Fibroblast of mammary gland (primary cell): ENCODE measurements around the gene ACSBG1.

Experiments used
- DNase-seq: peaks from one replicate; pipeline ENCODE4 v3.0.0-alpha.2; 2010; ENCODE audit warnings: low read depth
- H3K4me3 ChIP-seq: 2 replicates; pipeline ENCODE4 v1.5.1; 2011; ENCODE audit warnings: low read depth, mild to moderate bottlenecking, low read length, moderate library complexity; ENCODE audit not compliant: control insufficient read depth
- TF ChIP-seq, protein P1 (sequence below): conservative IDR thresholded peaks from 2 replicates; pipeline ENCODE4 v1.5.1; 2011; ENCODE audit warnings: low read depth, low read length, inconsistent platforms; ENCODE audit not compliant: control insufficient read depth, insufficient read depth

ACSBG1 gene

DNA sequence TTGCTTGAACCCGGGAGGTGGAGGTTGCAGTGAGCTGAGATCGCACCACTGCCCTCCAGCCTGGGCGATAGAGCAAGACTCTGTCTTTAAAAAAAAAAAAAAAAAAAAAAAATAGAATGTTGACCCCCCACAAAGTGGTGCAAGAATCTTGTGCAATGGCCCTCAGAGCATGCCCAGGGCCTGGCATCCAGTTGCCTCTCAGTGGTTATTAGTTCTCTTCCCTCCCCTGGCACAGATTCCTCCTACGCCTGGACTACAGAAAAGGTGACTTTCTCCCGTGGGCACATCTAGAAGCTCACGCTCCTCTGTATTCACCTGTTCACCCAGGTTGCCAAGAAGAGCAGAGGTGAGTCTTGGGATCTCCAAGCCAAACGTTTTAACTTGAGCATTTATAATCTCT lies 36.7 kb downstream of the ACSBG1 start:
- TF ChIP-seq, protein P1, sequence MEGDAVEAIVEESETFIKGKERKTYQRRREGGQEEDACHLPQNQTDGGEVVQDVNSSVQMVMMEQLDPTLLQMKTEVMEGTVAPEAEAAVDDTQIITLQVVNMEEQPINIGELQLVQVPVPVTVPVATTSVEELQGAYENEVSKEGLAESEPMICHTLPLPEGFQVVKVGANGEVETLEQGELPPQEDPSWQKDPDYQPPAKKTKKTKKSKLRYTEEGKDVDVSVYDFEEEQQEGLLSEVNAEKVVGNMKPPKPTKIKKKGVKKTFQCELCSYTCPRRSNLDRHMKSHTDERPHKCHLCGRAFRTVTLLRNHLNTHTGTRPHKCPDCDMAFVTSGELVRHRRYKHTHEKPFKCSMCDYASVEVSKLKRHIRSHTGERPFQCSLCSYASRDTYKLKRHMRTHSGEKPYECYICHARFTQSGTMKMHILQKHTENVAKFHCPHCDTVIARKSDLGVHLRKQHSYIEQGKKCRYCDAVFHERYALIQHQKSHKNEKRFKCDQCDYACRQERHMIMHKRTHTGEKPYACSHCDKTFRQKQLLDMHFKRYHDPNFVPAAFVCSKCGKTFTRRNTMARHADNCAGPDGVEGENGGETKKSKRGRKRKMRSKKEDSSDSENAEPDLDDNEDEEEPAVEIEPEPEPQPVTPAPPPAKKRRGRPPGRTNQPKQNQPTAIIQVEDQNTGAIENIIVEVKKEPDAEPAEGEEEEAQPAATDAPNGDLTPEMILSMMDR: no peak
- no peak overlapping the region for H3K4me3 ChIP-seq
- no peak for DNase-seq

DNA sequence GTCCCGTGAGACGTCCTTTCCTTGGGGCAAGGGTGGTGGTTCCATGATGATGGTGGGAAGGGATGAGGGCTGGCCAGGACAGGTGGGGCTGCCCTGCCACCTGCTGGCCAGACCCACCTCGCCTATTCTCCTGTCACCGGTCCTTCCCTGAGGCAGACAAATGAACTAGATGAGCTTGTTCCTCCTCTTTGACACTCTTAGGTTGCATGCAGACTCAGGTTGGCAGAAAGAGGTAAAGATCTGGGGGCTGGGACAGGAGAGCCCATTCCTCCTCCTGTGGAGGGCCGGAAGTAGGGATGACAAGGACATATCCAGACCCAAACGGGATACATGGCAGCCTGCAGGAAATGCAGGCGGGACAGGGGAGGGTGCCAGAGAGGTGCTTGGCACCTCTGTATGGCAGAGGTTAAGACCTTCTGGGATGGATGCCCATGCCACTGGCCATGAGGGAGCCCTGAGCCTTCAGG lies 38.6 kb downstream of the ACSBG1 start:
- no peak overlapping the region for H3K4me3 ChIP-seq
- TF ChIP-seq, protein P1: peak; percentile 58
- no peak for DNase-seq

DNA sequence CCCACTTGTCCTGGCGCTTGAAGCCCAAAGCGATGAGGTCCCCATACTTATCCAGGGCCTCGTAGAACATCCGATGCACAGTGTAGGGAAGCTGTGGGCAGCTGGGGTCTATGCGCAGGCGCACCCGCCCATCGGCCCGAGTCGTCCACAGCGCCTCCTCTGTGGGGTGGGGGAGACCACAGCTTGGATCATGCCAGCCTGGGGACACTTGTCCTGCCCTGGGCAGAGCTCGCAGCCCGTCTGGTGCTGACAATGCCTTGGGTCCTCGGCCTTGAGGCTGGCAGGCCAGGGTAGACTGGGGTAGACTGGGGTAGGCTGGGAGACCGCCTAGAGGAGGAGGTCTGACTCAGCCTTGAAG lies 39.8 kb downstream of the ACSBG1 start:
- no peak for DNase-seq
- TF ChIP-seq, protein P1: no peak

DNA sequence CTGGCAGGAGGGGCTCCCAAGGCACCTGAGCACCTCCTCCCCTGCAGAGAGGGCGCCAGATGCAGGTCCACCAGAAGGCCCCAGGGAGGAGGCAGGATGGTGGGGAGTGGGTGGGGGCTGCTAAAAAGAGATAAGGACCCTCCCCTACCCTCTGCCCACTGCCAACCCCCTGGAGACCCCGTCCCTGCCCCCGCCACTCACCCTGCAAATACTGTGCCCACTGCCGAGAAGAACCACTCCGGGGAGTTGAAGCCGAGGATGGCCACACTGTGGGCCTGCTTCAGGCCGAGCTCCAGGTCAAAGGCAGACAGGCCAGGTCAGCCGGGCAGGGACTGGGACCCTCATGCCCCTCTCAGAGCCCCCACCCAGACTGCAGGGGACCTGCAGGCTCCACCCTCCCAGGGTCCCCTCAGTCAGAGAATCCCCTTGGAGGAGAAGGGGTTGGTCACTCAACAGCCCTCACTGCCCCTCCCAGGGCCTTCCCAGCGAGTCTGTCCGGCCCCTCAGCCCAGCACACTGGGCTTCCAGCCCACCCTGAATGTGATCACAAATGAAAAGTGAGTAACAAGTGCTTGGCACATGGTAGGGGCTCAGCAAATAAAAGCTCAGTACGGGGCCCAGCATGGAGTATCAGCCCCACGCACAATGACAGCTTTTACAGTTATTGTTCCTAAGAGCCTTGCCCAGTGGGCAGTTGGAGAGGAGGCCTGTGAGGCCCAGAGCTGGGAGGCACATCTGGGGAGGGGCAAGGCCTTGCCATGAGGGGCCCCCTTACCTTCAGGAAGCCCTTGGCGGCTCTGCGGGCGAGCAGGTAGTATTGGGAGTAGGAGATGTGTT lies 40.4 kb downstream of the ACSBG1 start:
- H3K4me3 ChIP-seq: no peak overlapping the region
- TF ChIP-seq, protein P1: no peak
- DNase-seq: no peak

More for the DNA sequence above, 39.8 kb downstream of the ACSBG1 start:
- no peak overlapping the region for H3K4me3 ChIP-seq

DNA sequence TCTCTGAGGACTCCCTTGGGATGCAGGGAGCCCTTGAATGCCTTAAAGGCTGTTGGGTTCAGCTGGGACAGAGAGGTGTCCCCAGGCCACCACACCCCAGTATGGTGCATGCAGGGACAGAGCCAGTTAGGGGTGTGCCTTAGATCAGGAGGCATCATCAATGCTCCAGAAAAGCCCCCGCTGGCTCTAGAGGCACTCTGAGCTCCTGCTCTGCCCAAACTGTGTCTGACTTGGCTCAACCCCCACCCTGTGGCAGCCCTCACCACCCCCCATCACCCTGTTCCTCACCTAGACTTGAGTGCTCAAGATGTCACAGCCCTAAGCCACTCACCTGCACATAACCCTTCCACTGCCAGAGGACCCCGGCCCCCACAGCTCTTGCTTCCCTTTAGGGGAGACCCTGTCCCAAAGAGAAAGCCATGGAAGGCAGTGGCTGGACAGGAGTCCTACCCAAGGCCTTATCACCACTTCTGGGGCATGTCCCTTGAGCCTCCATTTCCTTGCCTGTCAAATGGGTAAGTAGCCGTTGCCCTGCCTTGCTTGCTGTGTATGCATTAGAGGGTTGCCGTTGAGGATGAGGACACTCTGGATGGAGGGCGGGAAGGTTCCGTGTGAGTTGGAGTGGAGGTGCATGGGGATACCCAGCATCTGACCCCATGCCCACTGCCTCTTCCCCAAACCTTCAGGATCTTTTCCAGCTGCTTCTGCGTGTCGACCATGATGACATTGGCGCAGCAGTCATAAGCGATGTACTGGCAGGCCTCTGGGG lies 41.4 kb downstream of the ACSBG1 start:
- no peak for DNase-seq
- TF ChIP-seq, protein P1: no peak
- H3K4me3 ChIP-seq: no peak overlapping the region

DNA sequence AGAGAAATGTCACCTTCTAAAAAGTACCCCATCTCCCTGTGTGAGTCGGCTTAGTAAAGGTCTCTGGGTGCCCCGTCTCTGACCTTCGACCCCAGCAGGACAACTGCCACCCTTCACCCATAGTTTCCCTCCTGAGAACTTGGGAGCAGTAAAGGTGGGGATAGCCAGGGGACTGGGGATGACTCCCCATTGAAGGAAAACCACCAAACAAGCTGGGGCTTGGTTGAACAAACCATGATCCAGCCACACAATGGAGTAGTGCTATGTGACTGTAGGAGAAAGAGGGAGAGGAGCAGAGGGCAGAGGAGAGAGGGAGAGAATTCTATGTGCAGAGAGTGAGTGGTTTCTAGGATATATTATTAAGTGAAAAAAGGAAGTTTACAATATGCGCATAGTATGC lies 51.5 kb downstream of the ACSBG1 start:
- TF ChIP-seq, protein P1: no peak

More for the DNA sequence above, 51.5 kb downstream of the ACSBG1 start:
- no peak overlapping the region for H3K4me3 ChIP-seq
- no peak for DNase-seq
